OCI-M2 (cell line): ENCODE data around the gene GPR78.

Experiments
- DNase-seq: peaks from one replicate; lab custom pipeline; 2025; ENCODE audit not compliant: unreplicated experiment; lab: John Stamatoyannopoulos, UW

Gene GPR78

GRCh38 chr4:8585721-8586212, 5.6 kb downstream of the GPR78 start:
- DNase-seq: no peak

DNA sequence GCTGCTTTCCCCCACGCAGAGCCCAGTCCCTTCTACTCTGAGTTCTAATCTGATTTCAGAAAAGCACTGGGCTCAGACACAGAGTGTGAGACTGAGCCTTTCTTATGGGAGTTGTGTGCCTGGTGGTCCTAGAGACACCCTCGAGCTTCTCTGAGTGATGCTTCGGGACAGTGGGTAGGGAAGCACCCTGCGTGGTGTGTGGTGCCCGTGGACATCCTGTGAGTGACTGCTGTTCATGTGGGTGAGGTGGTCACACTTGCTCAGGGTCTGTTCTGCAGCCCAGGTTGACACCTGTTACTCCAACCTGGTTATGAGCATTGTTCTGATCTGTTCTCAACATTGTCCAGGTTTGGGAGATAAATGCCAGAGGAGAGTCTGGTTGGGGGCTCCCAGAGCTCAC, 6.1 kb downstream of the GPR78 start:
- DNase-seq: no peak

DNA sequence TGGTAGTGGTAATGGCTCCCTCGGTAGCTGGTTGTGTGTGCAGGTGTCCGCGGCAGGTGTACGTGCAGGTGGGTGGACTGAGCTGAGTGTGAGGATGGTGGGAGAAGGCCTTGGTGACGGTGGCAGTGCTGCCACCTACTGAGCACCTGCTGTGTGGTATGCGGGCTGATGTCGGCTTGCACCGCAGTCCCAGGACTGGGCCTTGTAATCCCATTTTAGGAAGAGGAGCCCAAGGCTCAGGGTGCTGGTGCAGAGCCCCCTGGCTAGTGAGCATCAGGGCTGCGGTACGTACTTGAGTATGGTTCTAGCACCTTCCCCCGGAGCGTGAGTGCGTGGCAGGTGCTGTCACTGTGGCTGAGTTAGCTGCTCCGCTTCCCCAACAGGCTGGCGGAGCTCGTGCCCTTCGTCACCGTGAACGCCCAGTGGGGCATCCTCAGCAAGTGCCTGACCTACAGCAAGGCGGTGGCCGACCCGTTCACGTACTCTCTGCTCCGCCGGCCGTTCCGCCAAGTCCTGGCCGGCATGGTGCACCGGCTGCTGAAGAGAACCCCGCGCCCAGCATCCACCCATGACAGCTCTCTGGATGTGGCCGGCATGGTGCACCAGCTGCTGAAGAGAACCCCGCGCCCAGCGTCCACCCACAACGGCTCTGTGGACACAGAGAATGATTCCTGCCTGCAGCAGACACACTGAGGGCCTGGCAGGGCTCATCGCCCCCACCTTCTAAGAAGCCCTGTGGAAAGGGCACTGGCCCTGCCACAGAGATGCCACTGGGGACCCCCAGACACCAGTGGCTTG, 6.7 kb downstream of the GPR78 start:
- no peak for DNase-seq

DNA sequence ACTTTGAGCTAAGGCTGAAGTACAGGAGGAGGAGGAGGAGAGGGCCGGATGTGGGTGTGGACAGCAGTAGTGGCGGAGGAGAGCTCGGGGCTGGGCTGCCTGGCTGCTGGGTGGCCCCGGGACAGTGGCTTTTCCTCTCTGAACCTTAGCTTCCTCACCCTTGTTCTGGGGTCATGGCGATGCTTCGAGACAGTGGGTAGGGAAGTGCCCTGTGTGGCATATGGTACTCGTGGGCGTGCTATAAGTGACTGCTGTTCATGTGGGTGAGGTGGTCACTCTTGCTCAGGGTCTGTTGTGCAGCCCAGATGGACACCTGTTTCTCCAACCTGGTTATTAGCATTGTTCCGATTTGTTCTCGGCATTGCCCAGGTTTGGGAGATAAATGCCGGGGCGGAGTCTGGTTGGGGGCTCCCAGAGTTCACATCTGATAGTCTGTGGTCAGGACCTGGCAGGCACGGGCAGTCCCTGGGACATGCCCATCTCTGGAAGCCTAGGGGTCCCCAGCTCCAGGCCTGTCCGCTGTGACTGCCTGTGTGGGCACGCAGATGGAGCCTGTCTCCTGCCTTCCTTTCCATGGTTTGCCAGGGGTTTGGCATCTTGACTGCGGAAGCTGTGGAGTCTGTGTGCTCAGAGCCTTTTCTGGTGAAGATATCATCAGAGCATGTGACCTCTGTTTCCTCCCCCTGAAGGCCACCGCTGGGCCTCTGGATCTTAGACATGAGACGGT, 7.4 kb downstream of the GPR78 start:
- no peak for DNase-seq

DNA sequence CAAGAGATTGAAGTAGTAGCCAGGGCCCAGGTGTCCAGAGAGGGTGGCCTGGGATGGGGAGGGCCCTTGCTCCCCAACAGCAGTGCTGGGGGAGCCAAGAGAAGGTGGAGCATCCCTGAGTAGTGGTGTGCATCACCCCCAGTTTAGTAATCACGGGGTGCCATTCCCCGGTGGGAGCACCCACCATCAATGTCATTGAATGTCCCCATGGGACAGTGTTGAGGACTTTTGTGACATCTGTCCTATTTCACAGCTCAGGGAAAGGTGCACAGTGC, 7.9 kb downstream of the GPR78 start:
- no peak for DNase-seq

DNA sequence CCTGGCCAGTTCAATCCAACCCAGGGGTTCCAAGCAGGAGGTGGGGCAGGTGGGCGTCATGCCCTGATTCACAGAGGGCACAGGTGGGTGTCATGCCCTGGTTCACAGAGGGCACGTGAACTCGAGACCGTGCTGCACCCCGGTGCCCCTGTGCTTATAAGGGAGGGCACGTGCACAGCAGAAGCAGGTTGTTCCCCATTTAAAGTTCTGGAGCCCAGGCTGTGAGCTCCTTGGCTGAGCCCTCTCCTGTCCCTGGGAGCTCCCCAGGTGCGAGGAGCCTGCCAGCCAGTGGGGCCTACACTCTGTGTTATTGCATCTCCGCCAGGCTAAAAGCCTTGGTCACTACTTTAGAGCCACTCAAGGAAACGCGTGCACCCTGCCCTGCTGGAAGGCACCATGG, 9.1 kb downstream of the GPR78 start:
- no peak for DNase-seq

GRCh38 chr4:8589823-8590545, 9.8 kb downstream of the GPR78 start:
- no peak for DNase-seq

DNA sequence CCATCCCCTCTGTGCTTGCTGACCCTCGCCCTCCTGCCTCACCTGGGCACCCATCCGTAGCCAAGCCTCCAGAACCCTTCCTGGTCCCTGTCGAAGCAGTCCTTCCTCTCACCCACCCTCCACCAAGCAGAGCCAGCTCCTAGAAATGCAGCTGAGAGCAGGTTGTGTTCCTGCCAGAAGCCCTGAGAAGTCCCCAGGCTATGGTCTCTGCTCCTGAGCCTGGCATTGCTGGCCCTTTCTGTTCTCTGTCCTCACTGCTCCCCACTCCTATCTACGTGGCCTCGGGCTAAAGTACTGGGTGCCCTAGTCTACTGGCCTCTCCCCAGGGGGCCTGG, 10.3 kb downstream of the GPR78 start:
- no peak for DNase-seq

DNA sequence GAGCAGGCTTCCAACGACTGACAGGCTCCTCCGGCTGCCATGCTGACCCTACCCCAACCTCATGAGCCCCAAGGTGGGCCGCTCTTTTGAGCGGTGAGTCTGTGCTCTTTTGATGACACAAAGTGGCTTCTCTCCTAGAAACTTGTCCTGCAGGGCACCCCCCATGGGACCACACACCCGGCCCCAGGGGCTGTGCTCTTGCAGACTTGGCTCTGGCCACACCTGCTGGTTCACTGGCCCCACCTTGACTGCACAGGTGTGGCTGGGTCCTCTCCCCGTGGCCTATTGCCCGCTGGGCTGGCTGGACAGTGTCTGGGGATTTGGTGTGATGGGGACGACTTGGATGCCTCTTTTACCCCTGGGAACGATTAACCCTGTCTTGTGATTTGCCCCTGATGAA, 10.9 kb downstream of the GPR78 start:
- no peak for DNase-seq

GRCh38 chr4:8591626-8592365, 11.6 kb downstream of the GPR78 start:
- no peak for DNase-seq

DNA sequence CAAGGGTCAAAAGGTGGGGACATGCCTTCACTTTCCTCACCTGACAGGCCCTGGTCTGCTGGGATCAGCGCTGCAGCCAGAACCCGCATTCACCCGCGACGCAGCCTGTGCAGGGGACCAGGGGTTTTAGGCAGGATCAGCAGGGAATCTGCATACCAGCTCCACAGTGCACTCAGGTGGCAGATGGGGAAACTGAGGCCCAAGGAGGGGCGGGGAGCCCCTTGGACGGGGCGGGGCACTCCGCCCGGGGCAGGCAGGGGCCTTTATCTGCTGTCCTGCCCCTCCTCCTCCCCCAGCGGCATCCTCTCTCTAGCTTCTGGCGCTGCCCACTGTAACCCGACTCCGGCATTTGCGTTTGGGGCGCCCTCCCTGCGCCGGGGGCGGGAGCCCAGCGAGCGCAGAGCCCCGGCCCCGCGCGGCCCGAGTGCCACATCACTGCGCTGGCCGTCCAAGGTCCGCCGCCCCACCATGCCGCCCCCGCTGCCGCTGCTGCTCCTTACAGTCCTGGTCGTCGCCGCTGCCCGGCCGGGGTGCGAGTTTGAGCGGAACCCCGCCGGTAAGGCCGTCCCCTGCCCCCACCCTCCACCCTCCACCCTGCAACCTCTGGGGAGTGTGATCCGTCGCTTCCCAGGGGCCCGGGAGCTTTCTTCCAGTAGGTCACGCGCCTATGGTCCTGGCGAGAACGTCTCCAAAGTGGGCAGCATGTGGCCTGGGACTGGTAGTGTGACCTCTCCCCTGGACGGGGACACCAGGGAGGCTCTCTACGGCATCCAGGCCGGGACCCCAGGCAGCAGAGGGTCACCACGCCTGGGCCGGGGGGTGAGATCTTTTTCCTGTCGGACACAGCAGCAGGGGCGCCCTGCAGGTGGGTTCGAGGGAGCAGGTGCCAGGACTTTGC, 12.4 kb downstream of the GPR78 start, which contains the start of gene CPZ:
TSS of gene CPZ (plus strand) at position 400 of the 898 bp plus-strand sequence. CDS start at position 469, 69 bp downstream.
- no peak for DNase-seq

- no peak for DNase-seq
Observed at GRCh38 chr4:8593264-8594096, 13.3 kb downstream of the GPR78 start.

DNA sequence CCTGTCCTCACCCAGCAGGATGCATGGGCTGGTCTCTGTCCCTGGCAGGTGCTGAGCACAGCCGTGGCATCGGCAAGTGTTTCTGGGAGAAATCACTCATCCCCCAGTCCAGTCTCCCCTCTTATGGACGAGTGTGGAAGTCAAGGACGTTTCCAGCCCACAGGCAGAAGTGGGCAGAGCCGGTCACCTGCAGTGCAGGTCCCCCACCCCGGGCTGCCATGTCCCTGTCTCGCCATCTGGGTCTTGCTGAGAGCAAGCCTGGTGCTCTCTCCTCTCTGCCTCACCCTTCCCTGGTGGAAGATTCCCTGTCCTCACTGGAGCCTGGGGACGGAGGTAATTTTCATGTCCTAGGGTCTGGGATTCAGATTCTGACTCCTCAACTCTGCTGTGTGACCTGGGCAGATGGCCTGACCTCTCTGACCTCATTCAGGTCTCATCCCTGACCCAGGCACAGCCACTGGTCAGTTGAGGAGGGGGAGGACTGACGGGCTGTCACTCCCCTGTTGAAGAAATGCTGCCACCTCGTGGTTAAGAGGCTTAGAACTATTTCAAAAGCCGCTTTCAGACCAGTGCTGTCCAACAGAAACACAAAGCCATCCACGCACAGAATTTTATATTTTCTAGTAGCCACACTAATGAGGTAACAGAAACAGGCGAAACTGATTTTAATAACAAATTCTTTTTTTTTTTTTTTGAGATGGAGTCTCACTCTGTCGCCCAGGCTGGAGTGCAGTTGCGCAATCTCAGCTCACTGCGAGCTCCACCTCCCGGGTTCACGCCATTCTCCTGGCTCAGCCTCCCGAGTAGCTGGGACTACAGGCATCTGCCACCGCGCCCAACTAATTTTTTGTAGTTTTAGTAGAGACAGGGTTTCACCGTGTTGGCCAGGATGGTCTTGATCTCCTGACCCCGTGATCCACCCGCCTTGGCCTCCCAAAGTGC, 14.2 kb downstream of the GPR78 start:
- peak; percentile 3 for DNase-seq

DNA sequence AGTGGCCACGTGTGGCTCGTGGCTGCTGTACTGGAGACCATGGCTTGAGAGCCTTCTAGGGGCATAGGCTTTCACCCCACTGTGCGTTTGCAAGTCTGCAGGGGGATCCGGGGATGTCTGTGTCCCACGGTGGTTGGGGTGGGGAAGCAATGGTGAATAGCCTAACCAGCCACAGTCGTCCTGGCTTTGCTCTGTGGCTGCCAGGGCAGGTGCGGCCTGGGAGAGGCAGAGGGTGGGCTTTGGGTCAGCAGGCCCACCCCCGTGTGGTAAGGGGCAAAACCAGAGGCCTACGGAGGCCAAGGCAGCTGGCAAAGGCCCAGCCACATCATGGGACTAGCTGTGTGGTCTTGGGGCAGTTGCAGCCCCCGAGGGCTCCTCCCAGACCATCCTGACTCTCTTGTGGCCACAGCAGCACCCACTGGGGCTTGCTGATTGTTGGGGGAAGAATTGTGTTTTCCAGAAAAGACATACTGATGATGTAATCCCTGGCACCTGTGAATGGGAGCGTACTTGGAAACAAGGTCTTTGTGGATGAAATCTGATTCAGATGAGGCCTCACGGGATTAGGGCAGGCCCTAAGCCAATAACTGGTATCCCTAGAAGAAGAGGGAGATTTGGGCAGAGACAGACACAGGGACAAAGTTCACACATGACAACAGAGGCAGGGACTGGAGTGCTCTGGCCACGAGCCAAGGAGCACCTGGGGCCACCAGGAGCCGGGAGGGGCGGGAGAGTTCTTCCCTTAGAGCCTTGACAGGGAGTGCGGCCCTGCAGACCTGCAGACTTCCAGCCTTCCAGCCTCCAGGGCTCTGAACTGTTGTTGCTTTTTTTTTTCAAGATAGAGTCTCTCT, 15.3 kb downstream of the GPR78 start:
- no peak for DNase-seq

DNA sequence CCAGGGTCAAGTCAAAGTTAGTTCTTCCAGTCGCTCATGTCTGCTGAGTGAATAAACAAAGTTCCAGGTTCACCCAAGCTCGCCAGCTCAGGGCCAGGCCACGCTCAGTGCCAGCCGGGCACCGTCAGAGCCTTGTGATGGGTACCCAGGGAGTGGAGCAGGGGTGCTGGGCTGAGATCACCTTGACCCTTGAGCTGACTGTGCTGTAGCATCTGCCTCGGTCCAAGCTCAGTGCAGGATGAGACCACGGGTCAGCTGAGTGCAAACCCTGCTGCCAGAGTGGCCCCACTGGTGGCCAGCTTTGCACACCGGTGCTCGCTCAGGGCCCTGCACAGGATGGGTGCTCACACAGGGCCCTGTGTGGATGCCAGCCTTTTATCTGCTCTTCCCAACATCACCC, 16.7 kb downstream of the GPR78 start:
- no peak for DNase-seq

- DNase-seq: no peak
Observed at GRCh38 chr4:8597319-8597718, 17.1 kb downstream of the GPR78 start.

GRCh38 chr4:8597791-8598190, 17.6 kb downstream of the GPR78 start:
- DNase-seq: no peak
